HG02970 (cell line): ENCODE data around the gene DBX1.
"Not testable (repeated sequence)": the region's sequence is repeated elsewhere in the genome, so short reads cannot be mapped to it uniquely, and the experiment has no call there.

Experiments
- ATAC-seq: cut with Tn5 transposase; IDR thresholded peaks from one replicate; pipeline ENCODE4 v1.9.1; 2021; ENCODE audit warnings: mild to moderate bottlenecking, moderate library complexity, moderate number of reproducible peaks; ENCODE audit not compliant: unreplicated experiment, low FRiP score

The DBX1 gene, protein sequence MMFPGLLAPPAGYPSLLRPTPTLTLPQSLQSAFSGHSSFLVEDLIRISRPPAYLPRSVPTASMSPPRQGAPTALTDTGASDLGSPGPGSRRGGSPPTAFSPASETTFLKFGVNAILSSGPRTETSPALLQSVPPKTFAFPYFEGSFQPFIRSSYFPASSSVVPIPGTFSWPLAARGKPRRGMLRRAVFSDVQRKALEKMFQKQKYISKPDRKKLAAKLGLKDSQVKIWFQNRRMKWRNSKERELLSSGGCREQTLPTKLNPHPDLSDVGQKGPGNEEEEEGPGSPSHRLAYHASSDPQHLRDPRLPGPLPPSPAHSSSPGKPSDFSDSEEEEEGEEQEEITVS

DNA sequence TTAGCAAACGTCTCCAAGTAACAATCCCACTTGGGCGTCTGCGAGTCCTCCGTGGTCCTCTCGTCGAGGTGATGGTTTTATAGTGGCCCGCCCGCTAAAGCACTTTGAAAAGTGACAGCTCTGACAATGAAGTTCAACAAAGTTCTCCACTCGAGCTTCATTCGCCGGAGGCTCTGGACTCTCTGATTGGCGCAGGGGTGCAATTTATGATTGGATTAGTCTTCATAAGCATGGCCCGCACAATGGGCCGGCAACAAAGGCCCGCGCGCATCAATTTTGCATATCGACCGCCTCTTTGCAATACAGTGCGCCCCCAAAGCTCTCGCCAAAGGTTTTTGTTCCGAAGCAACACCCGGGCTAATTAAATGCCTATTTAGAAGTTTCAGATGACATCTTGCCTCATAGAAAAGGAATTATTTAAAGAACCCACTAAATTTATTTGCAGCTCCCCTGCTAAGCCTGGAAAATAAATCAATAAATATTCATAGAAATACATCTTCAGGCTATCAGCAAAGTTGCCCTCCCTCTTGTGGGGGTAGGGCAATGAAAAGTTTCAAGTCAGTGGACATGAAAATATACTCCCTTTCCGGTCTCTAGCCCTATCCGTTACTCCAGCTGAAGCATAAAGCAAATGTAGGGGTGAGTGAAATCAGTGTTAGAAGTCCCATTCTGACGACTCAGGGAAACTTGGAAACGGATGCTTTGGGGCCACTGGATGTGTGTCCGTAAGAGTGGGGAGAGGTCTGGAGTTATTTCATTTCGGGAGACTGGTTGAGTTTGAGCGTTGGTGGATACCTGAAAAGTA lies at the start of gene DBX1:
Gene DBX1 (minus strand): TSS at position 51 of the 805 bp plus-strand sequence. CDS start 151 bp downstream, outside the sequence.
- ATAC-seq: no peak

GRCh38 chr11:20208622-20209111 lies 48.4 kb upstream of the DBX1 start:
- ATAC-seq: no peak

- no peak for ATAC-seq
Observed at GRCh38 chr11:20207781-20208621, 47.7 kb upstream of the DBX1 start.

DNA sequence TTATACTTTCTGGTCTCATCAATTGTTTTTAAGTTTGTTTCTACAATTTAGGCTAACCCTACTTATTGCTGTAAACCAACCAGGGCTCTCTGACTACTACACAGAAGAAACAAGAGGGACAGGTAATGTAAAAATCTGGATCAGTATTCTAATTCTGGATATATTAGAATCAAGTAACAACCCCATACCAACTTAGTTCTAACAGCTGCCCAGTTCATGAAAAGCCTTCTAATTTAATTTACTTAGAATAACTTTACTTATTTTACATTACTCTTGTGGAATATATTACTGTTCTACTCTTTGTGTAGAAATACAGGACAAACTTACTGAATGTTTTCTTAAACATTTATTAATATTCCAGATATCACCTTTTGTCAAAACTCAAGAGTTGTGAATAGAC lies 45.5 kb upstream of the DBX1 start:
- no peak for ATAC-seq

DNA sequence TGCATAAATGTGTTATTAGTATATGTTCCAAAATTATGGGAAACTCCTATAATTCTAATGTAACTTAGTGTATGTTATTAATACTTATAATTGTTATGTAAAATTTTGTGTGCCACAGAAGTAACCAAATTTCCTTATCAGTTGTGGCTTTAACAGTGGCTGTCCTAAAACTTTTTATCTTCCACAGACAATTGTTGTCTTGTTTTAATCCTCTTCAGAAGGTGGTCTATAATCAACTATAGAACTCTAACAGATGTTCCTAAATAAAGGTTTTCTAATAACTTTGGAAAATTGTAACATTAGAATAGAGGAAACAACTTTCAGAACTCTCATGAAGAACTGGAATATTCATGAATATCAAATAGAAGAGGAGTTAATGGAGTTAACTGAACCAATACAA lies 44.4 kb upstream of the DBX1 start:
- no peak for ATAC-seq

GRCh38 chr11:20203831-20204230 lies 43.6 kb upstream of the DBX1 start:
- no peak for ATAC-seq

GRCh38 chr11:20201231-20201630 lies 41.0 kb upstream of the DBX1 start:
- ATAC-seq: no peak

GRCh38 chr11:20200331-20200955 lies 40.2 kb upstream of the DBX1 start:
- not testable (repeated sequence) for ATAC-seq

DNA sequence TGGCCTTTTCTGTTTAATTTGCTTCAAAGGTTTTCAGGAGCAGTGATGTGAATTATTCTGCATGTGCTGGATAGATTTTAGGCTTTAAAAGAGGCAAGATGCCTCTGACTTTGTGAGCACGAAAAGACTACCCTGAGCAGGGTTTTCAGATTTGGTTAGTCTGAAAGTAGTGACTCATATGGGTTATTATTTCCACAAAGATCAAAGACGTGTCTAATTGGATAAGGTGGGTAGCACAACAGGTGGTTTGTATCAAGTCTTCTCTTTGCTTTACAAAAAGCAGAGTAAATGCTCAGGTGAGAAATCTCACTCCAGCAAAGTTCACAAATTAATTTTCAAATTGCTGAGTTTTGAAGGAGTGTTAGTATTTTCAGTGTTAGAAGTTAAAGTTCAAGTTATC lies 37.6 kb upstream of the DBX1 start:
- no peak for ATAC-seq

DNA sequence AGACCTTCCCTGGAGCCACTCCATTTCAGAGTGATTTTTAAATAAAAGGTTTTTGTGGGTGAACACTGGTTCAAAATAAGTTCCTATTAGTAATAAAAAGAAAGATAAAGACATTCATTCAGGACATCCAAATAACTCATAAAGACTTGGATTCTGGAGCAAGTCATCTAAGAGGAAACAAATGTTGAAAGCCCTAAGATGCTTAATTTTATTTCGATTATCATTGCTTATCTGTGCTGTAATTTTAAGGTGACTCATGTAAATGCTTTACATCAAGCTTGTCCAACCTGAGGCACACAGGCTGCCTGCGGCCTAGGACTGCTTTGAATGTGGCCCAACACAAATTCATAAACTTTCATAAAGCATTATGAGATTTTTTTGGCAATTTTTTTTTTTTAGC lies 34.2 kb upstream of the DBX1 start:
- ATAC-seq: no peak

DNA sequence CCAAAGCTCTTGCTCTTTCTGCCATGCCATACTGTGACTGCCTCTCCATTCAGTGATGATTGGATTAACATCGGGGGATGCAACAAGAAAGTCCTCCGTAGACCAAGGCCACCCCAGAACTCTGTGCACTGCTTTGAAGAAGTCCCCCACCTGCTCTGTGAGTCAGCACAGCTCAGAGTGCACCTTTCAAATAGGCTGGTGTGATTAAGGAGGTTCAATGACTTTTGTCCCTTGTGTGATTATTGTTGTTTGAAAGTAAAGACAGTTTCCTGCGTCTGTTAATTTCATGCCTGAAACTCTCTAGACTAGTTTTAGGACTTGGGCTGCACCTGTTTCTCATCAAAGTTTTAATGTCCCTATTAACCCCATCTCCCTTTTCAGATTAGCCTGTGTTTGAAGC lies 33.0 kb upstream of the DBX1 start:
- no peak for ATAC-seq

DNA sequence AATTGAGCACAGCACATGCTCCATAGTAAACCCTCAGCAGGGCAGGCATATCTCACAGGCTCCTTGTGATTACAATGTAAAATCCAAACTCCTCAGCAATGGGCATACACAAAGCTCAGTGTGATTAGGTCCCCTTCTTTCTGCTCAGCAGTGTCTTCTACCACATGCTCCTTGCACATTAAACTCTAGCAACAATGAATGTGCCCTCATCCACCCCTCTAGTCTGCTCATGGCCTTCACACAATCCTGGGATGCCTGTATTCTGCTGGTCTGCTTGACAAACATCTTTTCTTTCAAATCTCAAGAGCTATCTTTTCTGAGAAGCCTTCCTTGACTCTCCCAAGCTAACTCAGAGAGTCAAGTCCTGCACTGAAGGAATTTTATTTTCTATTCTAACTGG lies 32.4 kb upstream of the DBX1 start:
- ATAC-seq: no peak

GRCh38 chr11:20192151-20192550 lies 31.9 kb upstream of the DBX1 start:
- no peak for ATAC-seq

- no peak for ATAC-seq
Observed at GRCh38 chr11:20178976-20179375, 18.7 kb upstream of the DBX1 start.

GRCh38 chr11:20177136-20177535 lies 16.9 kb upstream of the DBX1 start:
- ATAC-seq: no peak

GRCh38 chr11:20172721-20173447 lies 12.6 kb upstream of the DBX1 start:
- no peak for ATAC-seq

DNA sequence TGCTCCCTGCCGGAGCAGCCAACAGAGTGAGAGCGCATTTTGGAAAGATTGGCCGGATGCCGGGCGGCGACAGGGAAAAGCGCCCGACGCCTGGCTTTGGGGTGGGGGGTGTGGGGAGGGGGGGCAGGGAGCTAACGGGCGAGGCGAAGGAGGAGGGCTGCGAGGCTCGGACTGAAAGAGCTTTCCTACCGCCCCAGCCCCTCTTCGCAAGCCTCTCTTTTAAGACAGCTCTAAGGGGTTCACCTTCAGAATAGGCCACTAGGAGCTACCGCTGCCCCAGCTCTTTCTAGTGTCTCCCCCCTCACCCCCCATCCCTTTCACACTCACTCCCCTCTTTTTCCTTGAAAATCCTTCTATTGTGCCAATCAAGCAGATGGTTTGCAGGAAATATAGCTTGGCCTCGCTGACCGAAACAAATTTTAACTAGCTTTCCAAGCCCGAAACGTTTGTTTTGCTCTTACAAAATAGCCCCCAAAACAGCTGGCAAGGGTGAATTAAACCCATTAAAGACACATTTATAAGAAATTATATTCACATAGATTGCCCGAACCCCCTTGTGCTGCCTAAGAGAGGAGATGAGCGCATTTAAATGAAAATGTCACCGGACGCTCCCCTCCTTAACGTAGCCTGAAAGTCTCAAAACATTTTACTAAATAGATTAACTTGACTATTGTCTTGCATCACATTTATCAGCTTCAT lies 3.7 kb upstream of the DBX1 start:
- ATAC-seq: no peak

DNA sequence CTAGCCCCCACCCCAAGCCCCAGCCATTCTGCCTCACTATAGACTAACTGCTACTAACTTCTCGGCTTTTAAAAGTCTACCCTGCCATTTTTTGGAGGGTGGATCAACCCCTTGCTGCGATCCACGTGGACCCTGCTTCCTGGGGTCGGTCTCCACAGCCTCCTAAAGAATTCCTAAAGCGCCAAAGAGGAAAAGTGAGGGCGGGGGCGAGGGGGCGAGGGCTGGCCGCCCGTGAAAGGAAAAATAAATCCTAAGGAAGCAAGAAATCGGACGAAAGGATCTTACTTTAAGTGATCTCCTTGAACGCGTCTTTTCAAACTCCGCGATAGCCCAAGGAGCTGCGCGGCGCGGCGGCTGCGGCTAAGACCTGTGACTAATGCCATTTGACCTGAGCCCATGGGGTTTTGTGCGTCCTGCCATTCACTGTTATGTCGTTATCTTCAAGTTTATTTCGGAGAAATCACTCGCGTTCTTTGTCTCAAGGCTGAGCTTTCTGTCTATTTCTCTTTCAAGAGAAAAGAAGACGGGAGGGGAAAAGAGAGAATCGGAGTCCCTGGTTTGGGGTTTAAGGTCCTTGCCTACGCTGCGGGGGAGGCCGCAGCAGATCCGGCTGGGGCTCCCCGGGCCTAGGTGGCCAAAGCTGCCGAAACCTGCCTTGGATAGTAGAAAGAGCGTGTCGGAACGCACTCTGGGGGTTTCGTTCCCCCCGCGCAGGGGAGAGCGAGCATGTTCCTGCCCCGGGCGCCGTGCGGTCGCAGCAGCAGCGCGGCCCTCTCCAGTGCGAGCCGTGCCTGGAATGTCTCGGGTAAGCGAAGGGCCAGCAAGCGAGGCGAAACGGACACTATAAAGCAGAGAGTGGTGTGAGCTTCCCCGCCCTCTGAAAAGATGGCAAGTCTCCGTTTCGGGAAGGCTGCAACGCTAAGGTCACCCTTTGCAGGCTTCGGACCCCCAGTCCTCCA lies 2.8 kb upstream of the DBX1 start:
- no peak for ATAC-seq
